ENCODE measurements around the gene RBM28. TPM values are rescaled to one million over a fixed set of nuclear protein-coding genes. Genes with fewer than 3 reads are reported as not detected.

Gene RBM28
- total RNA-seq, 1 experiment from 2014 or later, result 63.8 TPM

- Mint-ChIP-seq H3K4me3 (ENCODE audit: unreplicated experiment) (peak overlapping the region; percentile 0), H3K27ac (ENCODE audit: low read depth, unreplicated experiment) (peak overlapping the region; percentile 83), H3K36me3 (ENCODE audit: insufficient read depth, unreplicated experiment) (peaks cover 5% of the 10 kb centered on the region), H3K27me3 (ENCODE audit: insufficient read depth, unreplicated experiment) (no peaks in the 10 kb centered on the region), H3K4me1 (ENCODE audit: insufficient read depth, unreplicated experiment) (peaks cover 26% of the 10 kb centered on the region), H3K9me3 (ENCODE audit: unreplicated experiment) (no peaks in the 10 kb centered on the region)
- CTCF ChIA-PET, result interaction anchor here (0.6 to 0.7 kb wide), 2 partner anchors 1251 to 1291 kb away, joined by 3 read pairs; no protein-coding TSS in a partner anchor
- intact Hi-C loops (cut with micrococcal nuclease), result no loop called here
- BruUV-seq (replicated peaks), result no TSS peak
- TF ChIP-seq CTCF (IDR thresholded peaks at IDR 0.05; ENCODE audit: unreplicated experiment), result no peak
- POLR2A ChIA-PET, result no interaction called here
- peak; percentile 66 for DNase-seq (ENCODE audit: unreplicated experiment)
Measured at GRCh38 chr7:128259131-128260061, 84.3 kb downstream of the RBM28 start.

- DNase-seq (ENCODE audit: unreplicated experiment), result no peak
- no peak for TF ChIP-seq CTCF (IDR thresholded peaks at IDR 0.05; ENCODE audit: unreplicated experiment)
- H3K27ac Mint-ChIP-seq (ENCODE audit: low read depth, unreplicated experiment), result no peak overlapping the region
- H3K27me3 Mint-ChIP-seq (ENCODE audit: insufficient read depth, unreplicated experiment), result no peaks in the 10 kb centered on the region
- H3K9me3 Mint-ChIP-seq (ENCODE audit: unreplicated experiment), result peaks cover 7% of the 10 kb centered on the region
- intact Hi-C loops (cut with micrococcal nuclease), result no loop called here
- H3K36me3 Mint-ChIP-seq (ENCODE audit: insufficient read depth, unreplicated experiment), result no peaks in the 10 kb centered on the region
- H3K4me3 Mint-ChIP-seq (ENCODE audit: unreplicated experiment), result no peak overlapping the region
- ChIA-PET POLR2A (no interaction called here), CTCF (interaction anchor here (0.6 to 0.7 kb wide), 4 partner anchors 14 to 363 kb away, joined by 3 to 8 read pairs (median 4); no protein-coding TSS in a partner anchor)
- peaks cover 26% of the 10 kb centered on the region for H3K4me1 Mint-ChIP-seq (ENCODE audit: insufficient read depth, unreplicated experiment)
- no TSS peak for BruUV-seq (replicated peaks)
Measured at GRCh38 chr7:128257458-128257857, 86.2 kb downstream of the RBM28 start.

GRCh38 chr7:128255271-128255670 is 88.4 kb downstream of the RBM28 start:
- no peak for TF ChIP-seq CTCF (IDR thresholded peaks at IDR 0.05; ENCODE audit: unreplicated experiment)
- BruUV-seq (replicated peaks), result no TSS peak
- H3K36me3 Mint-ChIP-seq (ENCODE audit: insufficient read depth, unreplicated experiment), result no peaks in the 10 kb centered on the region
- H3K4me3 Mint-ChIP-seq (ENCODE audit: unreplicated experiment), result no peak overlapping the region
- peaks cover 26% of the 10 kb centered on the region for H3K4me1 Mint-ChIP-seq (ENCODE audit: insufficient read depth, unreplicated experiment)
- intact Hi-C loops (cut with micrococcal nuclease), result no loop called here
- ChIA-PET CTCF (no interaction called here), POLR2A (no interaction called here)
- no peak for DNase-seq (ENCODE audit: unreplicated experiment)
- peaks cover 7% of the 10 kb centered on the region for H3K9me3 Mint-ChIP-seq (ENCODE audit: unreplicated experiment)
- no peak overlapping the region for H3K27ac Mint-ChIP-seq (ENCODE audit: low read depth, unreplicated experiment)
- H3K27me3 Mint-ChIP-seq (ENCODE audit: insufficient read depth, unreplicated experiment), result no peaks in the 10 kb centered on the region

- POLR2A ChIA-PET, result no interaction called here
- CTCF ChIA-PET, result no interaction called here
Measured at GRCh38 chr7:128254470-128254869, 89.2 kb downstream of the RBM28 start.

More at GRCh38 chr7:128254470-128254869, 89.2 kb downstream of the RBM28 start:
- H3K4me3 Mint-ChIP-seq (ENCODE audit: unreplicated experiment), result no peak overlapping the region
- H3K9me3 Mint-ChIP-seq (ENCODE audit: unreplicated experiment), result peaks cover 7% of the 10 kb centered on the region
- DNase-seq (ENCODE audit: unreplicated experiment), result no peak
- no peak for TF ChIP-seq CTCF (IDR thresholded peaks at IDR 0.05; ENCODE audit: unreplicated experiment)
- intact Hi-C loops (cut with micrococcal nuclease), result no loop called here
- no peak overlapping the region for H3K27ac Mint-ChIP-seq (ENCODE audit: low read depth, unreplicated experiment)
- BruUV-seq (replicated peaks), result no TSS peak
- H3K27me3 Mint-ChIP-seq (ENCODE audit: insufficient read depth, unreplicated experiment), result no peaks in the 10 kb centered on the region
- H3K4me1 Mint-ChIP-seq (ENCODE audit: insufficient read depth, unreplicated experiment), result peaks cover 18% of the 10 kb centered on the region
- H3K36me3 Mint-ChIP-seq (ENCODE audit: insufficient read depth, unreplicated experiment), result no peaks in the 10 kb centered on the region

Data from MCF 10A (cell line).